Measurements from ENCODE around the gene COL4A2.

The COL4A2 gene

DNA sequence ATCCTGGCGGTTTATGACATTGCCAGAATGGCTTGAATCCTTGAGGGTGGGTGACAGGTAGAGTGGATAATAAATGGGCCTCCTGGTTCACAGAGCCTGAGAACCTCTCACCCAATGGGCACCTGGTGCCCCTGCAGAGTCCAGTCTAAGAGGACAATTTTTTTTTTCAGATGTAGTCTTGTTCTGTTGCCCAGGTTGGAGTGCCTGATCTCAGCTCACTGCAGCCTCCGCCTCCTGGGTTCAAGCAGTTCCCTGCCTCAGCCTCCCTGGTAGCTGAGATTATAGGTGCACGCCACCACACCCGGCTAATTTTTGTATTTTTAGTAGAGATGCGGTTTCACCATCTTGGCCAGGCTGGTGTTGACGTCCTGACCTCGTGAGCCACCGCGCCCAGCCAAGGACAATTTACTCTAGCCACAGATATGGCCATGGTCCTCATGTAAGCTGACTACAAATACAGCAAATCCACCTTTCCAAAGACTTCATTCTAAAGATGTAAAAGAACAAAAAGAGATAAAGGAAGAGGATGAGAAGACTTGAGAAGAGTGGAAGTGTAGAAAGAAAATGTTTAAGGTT, 33.0 kb downstream of the COL4A2 start:
- DNase-seq: no peak

DNA sequence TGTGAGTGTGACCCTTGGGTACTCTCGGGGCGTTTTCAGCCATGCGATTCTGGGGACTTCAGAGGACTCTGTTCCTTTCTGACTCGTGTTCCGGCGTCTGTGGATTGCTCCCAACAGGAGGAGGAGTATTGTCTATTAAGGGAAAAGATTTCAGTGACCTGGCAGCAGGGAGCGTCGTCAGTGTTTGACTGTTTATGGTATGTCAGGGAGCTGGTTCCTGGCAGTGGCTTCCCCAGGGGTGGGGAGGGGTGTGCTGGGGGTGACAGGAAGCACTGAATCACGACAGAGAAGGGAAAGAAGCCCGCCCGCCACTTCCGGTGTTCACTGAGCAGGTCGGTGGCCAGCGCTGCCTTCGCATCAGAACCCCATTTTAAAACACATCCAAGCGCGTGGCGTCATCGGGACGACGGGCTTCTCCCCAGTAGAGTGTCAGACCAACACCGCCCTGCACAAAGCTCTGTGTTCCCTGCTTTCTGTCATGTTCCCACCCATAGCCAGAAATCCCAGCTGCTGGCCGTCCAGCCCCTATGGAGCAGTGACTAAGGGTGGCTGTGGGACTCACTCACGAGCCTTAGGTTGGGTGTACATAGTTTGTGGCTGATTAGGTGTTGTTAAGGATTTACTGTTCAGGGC, 33.8 kb downstream of the COL4A2 start:
- DNase-seq: peak in 1 of 51 donors; percentile 30

DNA sequence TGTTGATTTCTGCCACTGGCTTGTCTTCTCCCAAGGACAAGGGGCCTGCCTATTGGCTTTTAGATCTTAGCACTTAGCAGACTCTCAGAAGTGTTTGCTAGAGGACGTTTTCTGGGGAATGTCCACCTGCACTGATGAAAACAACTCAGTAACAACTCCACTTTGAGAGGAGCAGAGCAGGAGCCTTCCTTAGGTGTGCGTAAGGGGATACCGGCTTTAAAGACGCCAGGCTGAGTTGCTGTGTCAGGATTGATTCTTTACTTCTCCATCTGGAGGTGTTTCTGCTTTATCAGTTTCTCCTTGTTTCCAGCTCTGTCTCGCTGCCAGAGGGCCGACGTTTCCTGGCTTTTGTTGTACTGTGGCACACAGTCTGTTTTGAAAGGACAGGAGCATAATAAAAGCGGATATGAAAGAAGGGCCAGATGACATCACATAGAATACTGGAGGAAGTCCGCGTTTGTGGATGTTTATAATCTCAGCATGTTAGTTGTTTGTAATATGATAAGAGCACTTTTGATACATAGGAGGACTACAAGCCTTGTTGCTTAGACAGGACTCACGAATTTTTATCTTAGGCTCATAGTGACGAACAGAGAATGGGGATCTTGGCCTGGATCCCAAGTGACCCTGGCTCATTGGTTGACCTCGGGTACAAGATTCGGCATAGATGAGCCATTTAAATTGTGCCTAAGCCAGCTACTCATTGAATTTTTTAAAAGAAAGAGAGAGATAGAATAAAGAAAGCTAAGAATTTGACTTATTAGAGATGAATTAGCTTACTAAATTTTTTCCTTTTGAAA, 34.6 kb downstream of the COL4A2 start:
- peak in 3 of 51 donors; percentile 11 to 21 (median 17) for DNase-seq

GRCh38 chr13:110342474-110342873, 35.4 kb downstream of the COL4A2 start:
- DNase-seq: no peak

GRCh38 chr13:110343241-110343865, 36.3 kb downstream of the COL4A2 start:
- no peak for DNase-seq

DNA sequence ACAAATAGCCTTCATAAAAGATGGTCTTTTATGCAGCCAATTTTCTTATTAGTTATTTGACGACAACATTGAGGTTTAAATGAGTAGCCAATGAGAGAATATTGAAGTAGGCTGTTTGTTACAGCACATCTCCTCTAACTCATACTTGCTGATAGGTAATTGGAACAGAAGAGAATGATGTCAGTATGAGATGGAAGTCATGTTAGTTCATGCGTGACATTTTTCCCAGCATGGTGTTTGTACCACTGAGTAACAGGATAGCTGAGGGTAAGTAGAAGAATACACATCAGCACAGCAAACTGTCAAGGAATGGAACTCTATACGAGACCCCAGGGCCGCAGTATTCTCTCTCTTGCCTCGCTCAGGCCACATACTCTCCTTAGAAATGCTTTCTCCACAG, 37.2 kb downstream of the COL4A2 start:
- DNase-seq: no peak

- no peak for DNase-seq
Observed at GRCh38 chr13:110345266-110345665, 38.2 kb downstream of the COL4A2 start.

GRCh38 chr13:110345701-110346100, 38.6 kb downstream of the COL4A2 start:
- DNase-seq: no peak

- no peak for DNase-seq
Observed at GRCh38 chr13:110346661-110347067, 39.6 kb downstream of the COL4A2 start.

GRCh38 chr13:110347088-110347487, 40.0 kb downstream of the COL4A2 start:
- no peak for DNase-seq

DNA sequence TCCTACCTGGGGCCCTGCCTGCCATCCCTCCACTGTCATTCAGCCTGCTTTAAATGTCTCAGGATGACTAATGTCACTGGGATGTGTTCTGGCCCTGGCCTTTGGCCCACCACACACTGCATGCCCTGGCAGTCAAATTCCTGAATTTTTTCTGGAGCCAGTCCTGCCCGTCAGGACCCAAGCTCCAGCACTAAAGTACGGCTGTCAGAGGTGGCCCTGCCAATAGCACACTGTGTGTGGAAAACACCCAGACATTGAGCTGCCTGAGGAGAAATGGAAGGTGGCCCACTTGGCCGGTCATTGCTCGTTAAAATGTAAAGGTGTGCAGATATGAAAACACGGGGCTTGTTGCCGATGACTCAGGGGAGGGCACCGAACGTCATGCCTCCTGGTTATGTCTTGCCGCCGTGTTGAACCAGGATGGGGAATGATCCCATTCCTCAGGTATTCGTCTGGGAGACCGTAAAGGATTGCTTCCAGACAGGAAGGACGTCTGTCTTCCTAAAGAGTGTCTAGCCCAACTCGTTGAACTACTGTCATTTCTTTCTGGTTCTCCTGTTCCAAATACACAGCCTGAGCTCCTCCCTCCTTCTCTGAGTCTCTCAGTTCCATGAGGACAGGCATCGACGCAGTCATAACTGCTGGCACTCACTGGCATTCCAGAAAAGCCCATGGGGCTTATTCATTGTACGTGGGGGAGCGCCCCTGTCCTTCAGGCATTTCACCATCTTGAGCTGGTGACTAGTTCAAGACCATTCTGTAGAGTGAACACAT, 40.6 kb downstream of the COL4A2 start:
- DNase-seq: no peak

GRCh38 chr13:110348309-110349105, 41.4 kb downstream of the COL4A2 start:
- no peak for DNase-seq

DNA sequence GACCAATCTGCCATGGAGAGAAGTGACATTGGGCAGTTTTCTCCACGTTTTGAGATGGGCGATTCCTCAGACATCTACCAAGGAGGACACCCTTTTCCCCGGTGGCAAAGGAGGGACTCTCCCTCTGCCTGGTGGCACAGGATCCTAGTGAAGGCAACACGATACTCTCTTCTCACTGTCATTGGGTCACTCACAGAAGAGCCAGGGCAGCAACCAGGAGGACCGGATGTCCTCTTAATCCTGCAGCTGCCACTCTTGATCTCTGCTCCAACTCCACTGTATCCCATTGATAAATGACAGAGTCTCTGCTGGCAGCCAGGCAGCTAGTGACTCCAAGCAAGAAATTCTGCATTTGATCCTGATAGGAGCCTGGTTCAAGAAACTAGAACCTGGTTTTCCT, 42.2 kb downstream of the COL4A2 start:
- DNase-seq: no peak

DNA sequence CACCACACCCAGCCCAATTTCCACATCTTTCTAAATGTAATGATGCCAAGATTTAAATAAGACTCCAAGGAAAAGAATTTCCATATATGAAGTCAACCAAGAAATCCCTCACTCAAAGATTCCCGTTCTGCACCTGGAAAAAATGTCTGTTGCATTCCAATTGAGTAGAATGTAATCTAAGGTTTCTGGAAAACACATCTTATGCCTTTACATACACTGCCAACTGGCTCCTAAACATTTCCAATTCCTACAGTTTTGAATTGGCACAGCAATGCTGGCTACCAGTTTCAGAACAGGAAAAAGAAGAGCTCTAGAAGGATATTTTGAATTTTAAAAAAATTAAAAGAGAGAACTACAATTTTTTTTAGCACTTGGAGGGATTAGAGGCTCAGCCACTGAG, 43.0 kb downstream of the COL4A2 start:
- DNase-seq: no peak

DNA sequence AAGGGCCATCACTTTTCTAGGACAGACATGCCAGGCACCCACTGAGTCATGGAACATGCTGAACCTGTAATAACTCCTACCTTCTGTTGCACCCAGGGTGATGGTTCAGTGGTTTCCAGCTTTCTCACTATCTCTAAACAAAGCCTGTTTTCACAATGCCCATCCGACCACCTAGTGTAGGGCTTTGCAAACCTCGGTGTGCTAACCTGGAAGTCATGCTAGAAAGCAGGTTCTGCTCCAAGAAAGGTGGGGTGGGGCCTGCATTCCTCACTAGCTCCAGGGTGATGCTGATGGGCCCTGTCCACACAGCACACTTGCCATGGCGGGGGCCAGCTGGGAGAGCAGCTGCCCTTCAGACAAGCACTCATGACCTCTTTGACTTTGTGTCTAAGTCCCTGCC, 43.4 kb downstream of the COL4A2 start:
- DNase-seq: no peak

- DNase-seq: no peak
Observed at GRCh38 chr13:110351636-110352420, 44.7 kb downstream of the COL4A2 start.

DNA sequence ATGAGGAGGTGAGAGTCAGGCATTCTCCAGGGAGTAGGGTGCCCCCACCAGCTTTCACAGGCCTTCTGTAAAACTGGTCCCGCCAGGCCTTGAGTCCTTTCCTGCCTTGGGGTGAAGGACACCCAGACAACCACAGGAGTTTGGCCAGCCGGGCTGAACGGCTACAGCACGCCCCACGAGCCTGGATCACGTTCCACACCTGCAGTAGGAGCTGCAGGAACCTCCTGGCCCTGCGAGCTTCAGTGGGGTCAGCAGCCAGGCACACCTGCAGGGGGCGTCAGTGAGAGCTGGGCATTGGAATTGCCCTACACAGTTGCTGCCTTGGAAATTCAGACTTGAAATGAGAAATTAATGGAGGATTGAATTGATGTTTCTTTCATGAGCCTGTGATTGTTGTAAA, 45.7 kb downstream of the COL4A2 start:
- DNase-seq: no peak

DNA sequence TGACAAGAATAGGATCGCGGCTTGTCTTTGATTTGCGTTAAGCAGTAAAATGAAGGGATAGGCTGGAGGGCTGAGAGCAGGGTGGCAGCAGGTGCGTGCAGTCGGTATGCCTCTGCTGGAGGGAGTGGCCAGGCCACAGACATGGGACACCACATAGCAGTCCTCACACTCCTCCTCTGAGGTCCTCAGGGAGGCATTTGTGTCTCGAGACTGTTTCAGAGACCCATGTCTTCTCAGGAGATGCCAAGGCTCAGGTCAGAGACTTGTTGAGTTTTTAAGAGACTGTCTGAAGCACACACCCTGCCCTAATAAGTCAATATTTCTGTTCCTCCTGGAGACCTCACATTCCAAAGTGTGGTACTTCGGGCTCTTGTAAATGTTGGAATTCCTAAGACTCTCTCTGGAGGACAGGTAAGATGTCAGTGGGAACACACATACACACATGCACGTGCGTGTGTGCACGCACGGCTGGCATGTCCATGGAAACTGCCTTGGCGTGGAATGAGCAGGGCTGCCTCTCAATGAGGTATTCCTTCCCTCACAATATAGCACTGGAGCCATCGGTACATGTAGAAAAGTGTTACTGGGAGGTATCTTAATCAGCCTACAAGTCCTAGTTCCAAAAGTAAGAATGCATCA, 46.4 kb downstream of the COL4A2 start:
- no peak for DNase-seq

DNA sequence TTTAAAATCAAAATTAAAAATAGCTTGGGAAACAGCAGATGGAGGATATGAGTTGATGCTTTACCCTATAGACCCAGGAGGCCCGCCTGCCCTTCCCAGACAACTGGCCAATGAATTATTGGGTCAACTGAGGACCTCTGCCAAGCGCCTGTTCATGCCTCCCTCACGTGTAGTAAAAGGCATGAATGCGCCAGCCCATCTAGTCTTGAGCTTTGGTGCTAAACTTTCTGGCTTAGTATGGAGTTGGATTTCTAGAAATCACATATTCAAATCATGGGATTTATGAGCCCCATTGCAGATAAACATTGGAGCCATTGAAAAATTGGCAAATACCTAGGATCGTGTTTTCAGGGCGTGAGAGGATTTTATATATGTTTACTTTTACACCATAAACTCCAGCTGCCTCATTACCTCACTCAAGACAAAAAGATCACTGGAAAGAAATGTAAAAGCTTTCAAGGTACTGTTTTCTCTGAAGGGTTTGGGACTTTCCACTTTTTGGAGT, 47.1 kb downstream of the COL4A2 start:
- no peak for DNase-seq
